GM12872 (cell line): ENCODE data around the gene RNASEH2B.

Experiments
- CTCF ChIP-seq: IDR thresholded peaks from 3 replicates; pipeline ENCODE4 v1.5.1; 2011; ENCODE audit warnings: low read depth, mild to moderate bottlenecking, low read length, moderate library complexity; ENCODE audit not compliant: insufficient read depth

RNASEH2B gene

GRCh38 chr13:50907781-50908180, 1.8 kb upstream of the RNASEH2B start:
- no peak for TF ChIP-seq CTCF

GRCh38 chr13:50908371-50908770, 1.2 kb upstream of the RNASEH2B start:
- TF ChIP-seq CTCF = no peak

GRCh38 chr13:50910485-50910805, 854 bp downstream of the RNASEH2B start:
- 0 out of 3 replicates have a peak, but pooled peaks have one; percentile 4 for TF ChIP-seq CTCF

- no peak for TF ChIP-seq CTCF
Observed at GRCh38 chr13:50911081-50911631, 1.6 kb downstream of the RNASEH2B start.

- TF ChIP-seq CTCF = peak; percentile 84
Observed at GRCh38 chr13:50911937-50912795, 2.6 kb downstream of the RNASEH2B start.

GRCh38 chr13:50912851-50913250, 3.3 kb downstream of the RNASEH2B start:
- TF ChIP-seq CTCF = no peak

- no peak for TF ChIP-seq CTCF
Observed at GRCh38 chr13:50914176-50914700, 4.6 kb downstream of the RNASEH2B start.
